GM23338 (cell line): ENCODE results near the gene MOK.

ENCODE experiments used
- CREB1 ChIP-seq: fragments of 250-450 bp; sonication (Bioruptor Pico); IDR thresholded peaks from 2 replicates; pipeline ENCODE4 v1.5.0; 2020; ENCODE audit warnings: low read depth, mild to moderate bottlenecking, moderate library complexity
- CTCF ChIP-seq, 2 experiments: fragments of 200-600 bp in 1 of 2; sonication (generic) in 1 of 2; conservative IDR thresholded peaks; 2 replicates each; pipeline versions ENCODE4 v1.5.1 to v1.6.1; 2016 to 2017; ENCODE audit warnings: antibody characterized with exemption in 2 of 2, low read depth in 2 of 2, mild to moderate bottlenecking in 2 of 2, moderate library complexity in 1 of 2
- EZH2 ChIP-seq: fragments of 200-600 bp; sonication (generic); IDR thresholded peaks from one replicate; pipeline ENCODE4 v1.8.0; 2017; ENCODE audit warnings: antibody characterized with exemption, mild to moderate bottlenecking, low read depth; ENCODE audit not compliant: unreplicated experiment
- EZH2phosphoT487 ChIP-seq: fragments of 200-600 bp; sonication (generic); IDR thresholded peaks from one replicate; pipeline ENCODE4 v1.8.1; 2018; ENCODE audit warnings: antibody characterized with exemption; ENCODE audit not compliant: unreplicated experiment
- JUNB ChIP-seq: IDR thresholded peaks from one replicate; pipeline ENCODE4 v1.6.1; 2016; ENCODE audit warnings: antibody characterized with exemption; ENCODE audit not compliant: unreplicated experiment
- NANOG ChIP-seq: IDR thresholded peaks from 2 replicates; pipeline ENCODE4 v1.6.1; 2016; ENCODE audit warnings: antibody characterized with exemption, borderline replicate concordance
- POLR2AphosphoS5 ChIP-seq: IDR thresholded peaks from 2 replicates; pipeline ENCODE4 v1.6.1; 2016; ENCODE audit warnings: antibody characterized with exemption, low read depth
- REST ChIP-seq: IDR thresholded peaks from one replicate; pipeline ENCODE4 v1.6.1; 2018; ENCODE audit warnings: antibody characterized with exemption; ENCODE audit not compliant: unreplicated experiment
- STAT1 ChIP-seq: IDR thresholded peaks from one replicate; pipeline ENCODE4 v1.6.1; 2016; ENCODE audit warnings: antibody characterized with exemption; ENCODE audit not compliant: unreplicated experiment
- ZNF114 ChIP-seq: fragments of 250-450 bp; sonication (Bioruptor Pico); IDR thresholded peaks from 2 replicates; pipeline ENCODE4 v1.5.0; 2020; ENCODE audit warnings: mild to moderate bottlenecking, moderate library complexity
- ZNF331 ChIP-seq: fragments of 250-450 bp; sonication (Bioruptor Pico); IDR thresholded peaks from 2 replicates; pipeline ENCODE4 v1.5.0; 2020; ENCODE audit warnings: low read depth, mild to moderate bottlenecking, moderate library complexity
- TF ChIP-seq, protein P1 (sequence below): IDR thresholded peaks from 2 replicates; pipeline ENCODE4 v1.6.1; 2016; ENCODE audit warnings: antibody characterized with exemption
- TF ChIP-seq, protein P2 (sequence below): fragments of 250-450 bp; sonication (Bioruptor Pico); IDR thresholded peaks from 2 replicates; pipeline ENCODE4 v1.5.0; 2020; ENCODE audit warnings: mild to moderate bottlenecking, moderate library complexity

DNA sequence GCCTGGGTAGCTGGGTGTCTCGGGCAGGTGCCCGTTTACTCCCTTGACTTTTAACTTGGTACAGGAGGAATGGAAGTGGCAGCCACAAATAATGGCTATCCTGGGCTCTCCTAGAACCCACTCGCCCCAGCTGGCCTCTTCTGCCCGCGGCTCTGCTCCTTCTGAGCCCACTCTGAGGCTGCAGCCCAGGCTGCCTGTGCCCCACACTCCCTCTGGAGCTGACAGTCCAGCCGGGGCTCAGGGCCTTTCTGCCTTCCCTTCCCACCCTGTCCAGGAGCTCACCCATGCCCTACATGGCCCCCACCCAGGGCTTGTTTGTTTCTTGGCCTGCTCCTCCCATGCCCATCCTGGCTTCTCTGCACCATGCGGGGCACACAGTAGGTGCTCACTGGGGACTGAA is 30.2 kb upstream of the MOK start:
- TF ChIP-seq CTCF (conservative IDR thresholded peaks at IDR 0.05; ENCODE audit: low read depth in 2 of 2) (no peak), NANOG (no peak), EZH2phosphoT487 (no peak), POLR2AphosphoS5 (no peak), EZH2 (no peak), REST (no peak), CREB1 (CRISPR knock-in tag) (no peak), JUNB (no peak), ZNF331 (CRISPR knock-in tag) (no peak), ZNF114 (CRISPR knock-in tag) (no peak), STAT1 (no peak)
- TF ChIP-seq, protein P1, sequence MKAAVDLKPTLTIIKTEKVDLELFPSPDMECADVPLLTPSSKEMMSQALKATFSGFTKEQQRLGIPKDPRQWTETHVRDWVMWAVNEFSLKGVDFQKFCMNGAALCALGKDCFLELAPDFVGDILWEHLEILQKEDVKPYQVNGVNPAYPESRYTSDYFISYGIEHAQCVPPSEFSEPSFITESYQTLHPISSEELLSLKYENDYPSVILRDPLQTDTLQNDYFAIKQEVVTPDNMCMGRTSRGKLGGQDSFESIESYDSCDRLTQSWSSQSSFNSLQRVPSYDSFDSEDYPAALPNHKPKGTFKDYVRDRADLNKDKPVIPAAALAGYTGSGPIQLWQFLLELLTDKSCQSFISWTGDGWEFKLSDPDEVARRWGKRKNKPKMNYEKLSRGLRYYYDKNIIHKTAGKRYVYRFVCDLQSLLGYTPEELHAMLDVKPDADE = no peak
- TF ChIP-seq, protein P2, sequence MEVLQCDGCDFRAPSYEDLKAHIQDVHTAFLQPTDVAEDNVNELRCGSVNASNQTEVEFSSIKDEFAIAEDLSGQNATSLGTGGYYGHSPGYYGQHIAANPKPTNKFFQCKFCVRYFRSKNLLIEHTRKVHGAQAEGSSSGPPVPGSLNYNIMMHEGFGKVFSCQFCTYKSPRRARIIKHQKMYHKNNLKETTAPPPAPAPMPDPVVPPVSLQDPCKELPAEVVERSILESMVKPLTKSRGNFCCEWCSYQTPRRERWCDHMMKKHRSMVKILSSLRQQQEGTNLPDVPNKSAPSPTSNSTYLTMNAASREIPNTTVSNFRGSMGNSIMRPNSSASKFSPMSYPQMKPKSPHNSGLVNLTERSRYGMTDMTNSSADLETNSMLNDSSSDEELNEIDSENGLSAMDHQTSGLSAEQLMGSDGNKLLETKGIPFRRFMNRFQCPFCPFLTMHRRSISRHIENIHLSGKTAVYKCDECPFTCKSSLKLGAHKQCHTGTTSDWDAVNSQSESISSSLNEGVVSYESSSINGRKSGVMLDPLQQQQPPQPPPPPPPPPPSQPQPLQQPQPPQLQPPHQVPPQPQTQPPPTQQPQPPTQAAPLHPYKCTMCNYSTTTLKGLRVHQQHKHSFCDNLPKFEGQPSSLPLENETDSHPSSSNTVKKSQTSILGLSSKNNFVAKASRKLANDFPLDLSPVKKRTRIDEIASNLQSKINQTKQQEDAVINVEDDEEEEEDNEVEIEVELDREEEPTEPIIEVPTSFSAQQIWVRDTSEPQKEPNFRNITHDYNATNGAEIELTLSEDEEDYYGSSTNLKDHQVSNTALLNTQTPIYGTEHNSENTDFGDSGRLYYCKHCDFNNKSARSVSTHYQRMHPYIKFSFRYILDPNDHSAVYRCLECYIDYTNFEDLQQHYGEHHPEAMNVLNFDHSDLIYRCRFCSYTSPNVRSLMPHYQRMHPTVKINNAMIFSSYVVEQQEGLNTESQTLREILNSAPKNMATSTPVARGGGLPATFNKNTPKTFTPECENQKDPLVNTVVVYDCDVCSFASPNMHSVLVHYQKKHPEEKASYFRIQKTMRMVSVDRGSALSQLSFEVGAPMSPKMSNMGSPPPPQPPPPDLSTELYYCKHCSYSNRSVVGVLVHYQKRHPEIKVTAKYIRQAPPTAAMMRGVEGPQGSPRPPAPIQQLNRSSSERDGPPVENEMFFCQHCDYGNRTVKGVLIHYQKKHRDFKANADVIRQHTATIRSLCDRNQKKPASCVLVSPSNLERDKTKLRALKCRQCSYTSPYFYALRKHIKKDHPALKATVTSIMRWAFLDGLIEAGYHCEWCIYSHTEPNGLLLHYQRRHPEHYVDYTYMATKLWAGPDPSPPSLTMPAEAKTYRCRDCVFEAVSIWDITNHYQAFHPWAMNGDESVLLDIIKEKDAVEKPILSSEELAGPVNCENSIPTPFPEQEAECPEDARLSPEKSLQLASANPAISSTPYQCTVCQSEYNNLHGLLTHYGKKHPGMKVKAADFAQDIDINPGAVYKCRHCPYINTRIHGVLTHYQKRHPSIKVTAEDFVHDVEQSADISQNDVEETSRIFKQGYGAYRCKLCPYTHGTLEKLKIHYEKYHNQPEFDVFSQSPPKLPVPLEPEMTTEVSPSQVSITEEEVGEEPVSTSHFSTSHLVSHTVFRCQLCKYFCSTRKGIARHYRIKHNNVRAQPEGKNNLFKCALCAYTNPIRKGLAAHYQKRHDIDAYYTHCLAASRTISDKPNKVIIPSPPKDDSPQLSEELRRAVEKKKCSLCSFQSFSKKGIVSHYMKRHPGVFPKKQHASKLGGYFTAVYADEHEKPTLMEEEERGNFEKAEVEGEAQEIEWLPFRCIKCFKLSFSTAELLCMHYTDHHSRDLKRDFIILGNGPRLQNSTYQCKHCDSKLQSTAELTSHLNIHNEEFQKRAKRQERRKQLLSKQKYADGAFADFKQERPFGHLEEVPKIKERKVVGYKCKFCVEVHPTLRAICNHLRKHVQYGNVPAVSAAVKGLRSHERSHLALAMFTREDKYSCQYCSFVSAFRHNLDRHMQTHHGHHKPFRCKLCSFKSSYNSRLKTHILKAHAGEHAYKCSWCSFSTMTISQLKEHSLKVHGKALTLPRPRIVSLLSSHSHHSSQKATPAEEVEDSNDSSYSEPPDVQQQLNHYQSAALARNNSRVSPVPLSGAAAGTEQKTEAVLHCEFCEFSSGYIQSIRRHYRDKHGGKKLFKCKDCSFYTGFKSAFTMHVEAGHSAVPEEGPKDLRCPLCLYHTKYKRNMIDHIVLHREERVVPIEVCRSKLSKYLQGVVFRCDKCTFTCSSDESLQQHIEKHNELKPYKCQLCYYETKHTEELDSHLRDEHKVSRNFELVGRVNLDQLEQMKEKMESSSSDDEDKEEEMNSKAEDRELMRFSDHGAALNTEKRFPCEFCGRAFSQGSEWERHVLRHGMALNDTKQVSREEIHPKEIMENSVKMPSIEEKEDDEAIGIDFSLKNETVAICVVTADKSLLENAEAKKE (CRISPR knock-in tag) = no peak
